Right atrium auricular region (tissue), 2 donors: Measurements from ENCODE around the gene DMAC2L. TPM values are rescaled to one million over a fixed set of nuclear protein-coding genes. Genes with fewer than 3 reads are reported as not detected.

Experiments
- DNase-seq: peaks from one replicate; pipeline ENCODE4 v3.0.0-alpha.2; 2019; ENCODE audit warnings: low spot score
- H3K27ac ChIP-seq, 2 donors: fragments of 200-600 bp; sonication (generic); 1 replicate in 1 of 2; 2 replicates in 1 of 2; pipeline ENCODE4 v1.5.1; 2016 to 2019
- H3K27me3 ChIP-seq, 2 donors: fragments of 200-600 bp; sonication (generic); one replicate each; pipeline versions ENCODE4 v1.5.1 to v1.6.0; 2017 to 2019
- H3K36me3 ChIP-seq: fragments of 200-600 bp; sonication (generic); one replicate; pipeline ENCODE4 v1.5.1; 2016
- H3K4me1 ChIP-seq, 2 donors: fragments of 200-600 bp; sonication (generic); one replicate each; pipeline versions ENCODE4 v1.5.1 to v1.6.0; 2017 to 2019
- H3K4me3 ChIP-seq, 2 donors: fragments of 200-600 bp; sonication (generic); 1 replicate in 1 of 2; 2 replicates in 1 of 2; pipeline ENCODE4 v1.5.1; 2017 to 2019; ENCODE audit warnings: mild to moderate bottlenecking in 1 of 2, moderate library complexity in 1 of 2
- H3K9me3 ChIP-seq, 2 donors: fragments of 200-600 bp; sonication (generic); one replicate each; pipeline ENCODE4 v1.5.1; 2019
- total RNA-seq, 2 donors: library from RNA; depleted of rRNA; stranded (reverse); fragments of >200 nt; gene quantifications; one replicate each; pipeline ENCODE4 v1.1.0, GENCODE V29; 2016
- TF ChIP-seq, protein P1 (sequence below), 2 donors: fragments of 200-600 bp; sonication (generic); IDR thresholded peaks; one replicate each; pipeline ENCODE4 v1.5.1; 2019; ENCODE audit warnings: antibody characterized with exemption in 2 of 2

Gene DMAC2L
- total RNA-seq, 2 donors from 2014 or later, result 10.1 to 22.8 TPM

DNA sequence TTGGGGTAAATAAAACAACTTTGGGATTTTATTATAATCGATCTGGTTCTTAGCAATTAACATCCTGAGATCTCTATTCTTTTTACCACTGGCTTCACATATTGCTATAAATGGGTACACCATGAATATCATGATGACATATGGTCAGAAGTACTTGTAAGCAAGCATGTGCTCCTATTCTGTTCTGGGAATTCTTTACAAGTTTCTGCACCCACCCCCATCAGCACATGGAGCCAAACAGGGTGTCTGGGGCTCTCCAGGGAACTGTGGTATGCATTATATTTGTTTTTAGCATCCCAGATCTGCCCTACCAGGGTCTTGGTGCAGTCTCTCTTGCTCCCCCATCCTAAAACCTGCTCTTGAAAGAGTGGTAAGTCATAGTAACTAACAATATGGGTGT lies 31.3 kb downstream of the DMAC2L start:
- DNase-seq, result no peak
- peaks cover 0 to 31% of the 10 kb centered on the region in 2 donors for H3K4me1 ChIP-seq
- no peak overlapping the region for H3K4me3 ChIP-seq
- peak overlapping the region in 1 of 2 donors; percentile 62 for H3K27ac ChIP-seq
- TF ChIP-seq, protein P1, sequence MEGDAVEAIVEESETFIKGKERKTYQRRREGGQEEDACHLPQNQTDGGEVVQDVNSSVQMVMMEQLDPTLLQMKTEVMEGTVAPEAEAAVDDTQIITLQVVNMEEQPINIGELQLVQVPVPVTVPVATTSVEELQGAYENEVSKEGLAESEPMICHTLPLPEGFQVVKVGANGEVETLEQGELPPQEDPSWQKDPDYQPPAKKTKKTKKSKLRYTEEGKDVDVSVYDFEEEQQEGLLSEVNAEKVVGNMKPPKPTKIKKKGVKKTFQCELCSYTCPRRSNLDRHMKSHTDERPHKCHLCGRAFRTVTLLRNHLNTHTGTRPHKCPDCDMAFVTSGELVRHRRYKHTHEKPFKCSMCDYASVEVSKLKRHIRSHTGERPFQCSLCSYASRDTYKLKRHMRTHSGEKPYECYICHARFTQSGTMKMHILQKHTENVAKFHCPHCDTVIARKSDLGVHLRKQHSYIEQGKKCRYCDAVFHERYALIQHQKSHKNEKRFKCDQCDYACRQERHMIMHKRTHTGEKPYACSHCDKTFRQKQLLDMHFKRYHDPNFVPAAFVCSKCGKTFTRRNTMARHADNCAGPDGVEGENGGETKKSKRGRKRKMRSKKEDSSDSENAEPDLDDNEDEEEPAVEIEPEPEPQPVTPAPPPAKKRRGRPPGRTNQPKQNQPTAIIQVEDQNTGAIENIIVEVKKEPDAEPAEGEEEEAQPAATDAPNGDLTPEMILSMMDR (IDR thresholded peaks at IDR 0.05), result no peak
- no peaks in the 10 kb centered on the region for H3K36me3 ChIP-seq
- H3K27me3 ChIP-seq, result no peaks in the 10 kb centered on the region
- H3K9me3 ChIP-seq, result no peaks in the 10 kb centered on the region

DNA sequence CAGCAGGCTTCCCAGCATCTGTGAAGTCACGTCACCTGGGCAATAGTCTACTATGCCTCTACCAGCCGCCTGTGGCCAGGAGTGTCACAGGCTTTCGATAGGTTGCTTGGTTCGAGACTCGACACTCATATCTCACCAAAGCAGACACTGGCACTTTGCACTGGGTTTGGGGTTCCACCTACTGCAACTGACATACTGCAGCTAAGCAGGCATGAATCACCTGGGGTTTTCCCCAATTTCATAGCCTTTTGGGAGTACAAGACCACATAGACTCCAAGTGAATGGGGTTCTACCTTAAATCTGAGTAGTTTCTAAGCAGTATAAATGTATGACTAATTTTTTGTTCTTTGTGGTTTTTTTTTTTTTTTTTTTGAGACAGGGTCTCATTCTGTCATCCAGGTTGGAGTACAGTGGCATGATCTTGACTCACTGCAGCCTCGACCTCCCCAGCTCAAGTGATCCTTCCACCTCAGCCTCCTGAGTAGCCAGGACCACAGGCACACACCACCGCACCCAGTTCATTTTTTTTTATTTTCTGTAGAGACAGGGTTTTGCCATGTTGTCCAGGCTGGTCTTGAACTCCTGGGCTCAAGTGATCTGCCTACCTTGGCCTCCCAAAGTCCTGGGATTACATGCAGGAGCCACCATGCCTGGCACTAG lies 32.1 kb downstream of the DMAC2L start:
- H3K27me3 ChIP-seq, result no peaks in the 10 kb centered on the region
- H3K4me1 ChIP-seq, result peaks cover 0 to 37% of the 10 kb centered on the region in 2 donors
- H3K27ac ChIP-seq, result no peak overlapping the region
- H3K36me3 ChIP-seq, result no peaks in the 10 kb centered on the region
- DNase-seq, result no peak
- no peak overlapping the region for H3K4me3 ChIP-seq
- H3K9me3 ChIP-seq, result no peaks in the 10 kb centered on the region
- TF ChIP-seq, protein P1 (IDR thresholded peaks at IDR 0.05), result no peak

GRCh38 chr14:50344876-50345563 lies 32.9 kb downstream of the DMAC2L start:
- H3K9me3 ChIP-seq, result no peaks in the 10 kb centered on the region
- TF ChIP-seq, protein P1 (IDR thresholded peaks at IDR 0.05), result no peak
- H3K4me3 ChIP-seq, result no peak overlapping the region
- peaks cover 0 to 37% of the 10 kb centered on the region in 2 donors for H3K4me1 ChIP-seq
- H3K27ac ChIP-seq, result no peak overlapping the region
- no peak for DNase-seq
- no peaks in the 10 kb centered on the region for H3K27me3 ChIP-seq
- no peaks in the 10 kb centered on the region for H3K36me3 ChIP-seq

DNA sequence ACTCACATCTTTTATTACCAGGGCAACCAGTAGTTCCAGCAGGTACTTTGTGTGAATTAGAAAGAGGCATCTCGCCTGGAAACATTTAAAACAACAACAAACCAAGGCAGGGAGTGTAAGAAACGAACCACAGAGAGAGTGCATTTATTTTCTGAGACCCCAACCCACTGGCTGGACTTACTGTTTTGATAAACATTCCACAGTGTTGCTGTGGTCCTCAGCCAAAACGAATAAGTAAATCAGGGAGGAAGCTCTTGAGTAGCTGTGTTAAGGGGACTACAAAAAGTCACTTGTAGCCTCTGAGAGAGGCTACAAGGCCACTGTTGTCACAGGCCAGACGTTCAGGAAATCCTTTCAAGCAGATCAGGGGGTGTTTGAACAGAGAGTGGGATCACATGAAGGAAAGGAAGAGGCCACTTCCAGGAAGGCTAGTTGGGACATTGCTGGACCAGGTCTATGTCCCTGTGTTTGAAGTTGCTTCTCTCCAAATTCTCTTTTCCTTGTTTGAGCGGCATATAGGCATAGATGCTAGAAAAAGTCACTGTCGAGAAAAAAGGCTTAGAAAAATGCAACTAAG lies 33.8 kb downstream of the DMAC2L start:
- Histone ChIP-seq H3K27ac (no peak overlapping the region), H3K4me1 (peaks cover 0 to 37% of the 10 kb centered on the region in 2 donors)
- DNase-seq, result no peak

GRCh38 chr14:50347521-50347920 lies 35.4 kb downstream of the DMAC2L start:
- H3K9me3 ChIP-seq, result no peaks in the 10 kb centered on the region
- no peak overlapping the region for H3K27ac ChIP-seq
- DNase-seq, result no peak
- TF ChIP-seq, protein P1 (IDR thresholded peaks at IDR 0.05), result no peak
- no peak overlapping the region for H3K4me3 ChIP-seq
- no peaks in the 10 kb centered on the region for H3K36me3 ChIP-seq
- H3K27me3 ChIP-seq, result no peaks in the 10 kb centered on the region
- H3K4me1 ChIP-seq, result peaks cover 0 to 30% of the 10 kb centered on the region in 2 donors

More for the DNA sequence above, 33.8 kb downstream of the DMAC2L start:
- no peak overlapping the region for H3K4me3 ChIP-seq
- TF ChIP-seq, protein P1 (IDR thresholded peaks at IDR 0.05), result no peak
- H3K36me3 ChIP-seq, result no peaks in the 10 kb centered on the region
- H3K27me3 ChIP-seq, result no peaks in the 10 kb centered on the region
- H3K9me3 ChIP-seq, result no peaks in the 10 kb centered on the region
